NCI-H146 treated with DMSO at 0.1 percent for 48 hours (cell line): ENCODE measurements around the gene LHFPL6.
"Not testable (repeated sequence)": the region's sequence is repeated elsewhere in the genome, so short reads cannot be mapped to it uniquely, and the experiment has no call there.

Source experiments
- DNase-seq: peaks from one replicate; lab custom pipeline; 2025; ENCODE audit not compliant: unreplicated experiment; lab: John Stamatoyannopoulos, UW

LHFPL6 gene

GRCh38 chr13:39364947-39365468 lies 238.0 kb downstream of the LHFPL6 start:
- peak; percentile 84 for DNase-seq

GRCh38 chr13:39363382-39363772 lies 239.6 kb downstream of the LHFPL6 start:
- no peak for DNase-seq

- DNase-seq, result no peak
Measured at GRCh38 chr13:39362652-39363381, 240.2 kb downstream of the LHFPL6 start.

- no peak for DNase-seq
Measured at GRCh38 chr13:39353988-39354387, 249.0 kb downstream of the LHFPL6 start.

- DNase-seq, result no peak
Measured at GRCh38 chr13:39350461-39350881, 252.5 kb downstream of the LHFPL6 start.

GRCh38 chr13:39349391-39349960 lies 253.5 kb downstream of the LHFPL6 start:
- no peak for DNase-seq

GRCh38 chr13:39347926-39348901 lies 254.8 kb downstream of the LHFPL6 start:
- DNase-seq, result no peak

GRCh38 chr13:39345982-39346381 lies 257.0 kb downstream of the LHFPL6 start:
- DNase-seq, result no peak

GRCh38 chr13:39341251-39341650 lies 261.7 kb downstream of the LHFPL6 start:
- no peak for DNase-seq

GRCh38 chr13:39338114-39338513 lies 264.9 kb downstream of the LHFPL6 start:
- not testable (repeated sequence) for DNase-seq

- no peak for DNase-seq
Measured at GRCh38 chr13:39336937-39337336, 266.1 kb downstream of the LHFPL6 start.

- DNase-seq, result no peak
Measured at GRCh38 chr13:39336207-39336606, 266.8 kb downstream of the LHFPL6 start.

GRCh38 chr13:39335721-39336120 lies 267.3 kb downstream of the LHFPL6 start:
- DNase-seq, result no peak

GRCh38 chr13:39330504-39330903 lies 272.5 kb downstream of the LHFPL6 start:
- DNase-seq, result no peak

GRCh38 chr13:39329182-39329639 lies 273.8 kb downstream of the LHFPL6 start:
- DNase-seq, result peak; percentile 50

GRCh38 chr13:39327172-39327479 lies 275.9 kb downstream of the LHFPL6 start:
- no peak for DNase-seq

GRCh38 chr13:39326469-39327171 lies 276.4 kb downstream of the LHFPL6 start:
- no peak for DNase-seq

- DNase-seq, result no peak
Measured at GRCh38 chr13:39324806-39325311, 278.1 kb downstream of the LHFPL6 start.

GRCh38 chr13:39322836-39323585 lies 280.0 kb downstream of the LHFPL6 start:
- no peak for DNase-seq

- no peak for DNase-seq
Measured at GRCh38 chr13:39321574-39321973, 281.4 kb downstream of the LHFPL6 start.
